ENCODE measurements around the gene ADAMTSL4. TPM values are rescaled to one million over a fixed set of nuclear protein-coding genes. Genes with fewer than 3 reads are reported as not detected.

The ADAMTSL4 gene
- total and polyA plus RNA-seq, 11 donors = 19.2 to 69.0 (median 41.1) TPM

- 2 to 3% (median 3%) methylated on average over 19 of the region's 19 CpGs for WGBS, 4 donors
- TF ChIP-seq CTCF (IDR thresholded peaks at IDR 0.05) (no peak), POLR2A (IDR thresholded peaks at IDR 0.05) (no peak)
- Histone ChIP-seq H3K4me1 (peaks cover 0 to 16% (median 10%) of the 10 kb centered on the region in 12 donors), H3K4me3 (peak overlapping the region; percentile 12 to 86 (median 63)), H3K36me3 (peaks cover 0 to 26% (median 3%) of the 10 kb centered on the region in 9 donors), H3K27me3 (no peaks in the 10 kb centered on the region), H3K27ac (peak overlapping the region; percentile 61 to 93 (median 84)), H3K9me3 (no peaks in the 10 kb centered on the region)
- peak in 1 of 4 donors; percentile 1 for ATAC-seq
- DNase-seq = no peak
- intact Hi-C loops (cut with DNase I) = loop anchor here in 1 of 10 donors (5.0 kb wide), 1 partner anchor 44 kb away; no protein-coding TSS in a partner anchor
These were observed 33.1 kb upstream of the ADAMTSL4 start for GRCh38 chr1:150516050-150516591.

GRCh38 chr1:150516616-150517015 is 32.6 kb upstream of the ADAMTSL4 start:
- WGBS, 4 donors = 54 to 56% (median 55%) methylated on average over 4 of the region's 4 CpGs
- peaks cover 0 to 16% (median 10%) of the 10 kb centered on the region in 12 donors for H3K4me1 ChIP-seq
- no peaks in the 10 kb centered on the region for H3K27me3 ChIP-seq
- H3K4me3 ChIP-seq = peak overlapping the region in 5 of 12 donors; percentile 57 to 76 (median 65)
- no peaks in the 10 kb centered on the region for H3K9me3 ChIP-seq
- H3K27ac ChIP-seq = peak overlapping the region in 7 of 12 donors; percentile 76 to 93 (median 87)
- peaks cover 0 to 21% (median 0%) of the 10 kb centered on the region in 9 donors for H3K36me3 ChIP-seq
- intact Hi-C loops (cut with DNase I) = loop anchor here in 1 of 10 donors (5.0 kb wide), 1 partner anchor 44 kb away; no protein-coding TSS in a partner anchor
- TF ChIP-seq CTCF (IDR thresholded peaks at IDR 0.05) = no peak
- no peak for TF ChIP-seq POLR2A (IDR thresholded peaks at IDR 0.05)
- ATAC-seq = no peak
- no peak for DNase-seq

- intact Hi-C loops (cut with DNase I) = no loop called here
- no peaks in the 10 kb centered on the region for H3K27me3 ChIP-seq
- no peaks in the 10 kb centered on the region for H3K36me3 ChIP-seq
- 71 to 83% (median 76%) methylated on average over 1 of the region's 1 CpG for WGBS, 4 donors
- no peak overlapping the region for H3K27ac ChIP-seq
- H3K4me1 ChIP-seq = peaks cover 0 to 7% (median 3%) of the 10 kb centered on the region in 12 donors
- DNase-seq (no peak), ATAC-seq (no peak)
- TF ChIP-seq POLR2A (IDR thresholded peaks at IDR 0.05) (no peak), CTCF (IDR thresholded peaks at IDR 0.05) (no peak)
- H3K9me3 ChIP-seq = no peaks in the 10 kb centered on the region
- no peak overlapping the region for H3K4me3 ChIP-seq
These were observed 27.8 kb upstream of the ADAMTSL4 start for GRCh38 chr1:150521196-150521968.

GRCh38 chr1:150525348-150525747 is 23.9 kb upstream of the ADAMTSL4 start:
- TF ChIP-seq CTCF (IDR thresholded peaks at IDR 0.05) = no peak
- TF ChIP-seq POLR2A (IDR thresholded peaks at IDR 0.05) = no peak
- Histone ChIP-seq H3K4me3 (no peak overlapping the region), H3K27me3 (no peaks in the 10 kb centered on the region), H3K36me3 (no peaks in the 10 kb centered on the region), H3K4me1 (peaks cover 0 to 10% (median 0%) of the 10 kb centered on the region in 12 donors), H3K9me3 (no peaks in the 10 kb centered on the region), H3K27ac (no peak overlapping the region)
- 86 to 90% (median 89%) methylated on average over 3 of the region's 3 CpGs for WGBS, 4 donors
- ATAC-seq = no peak
- intact Hi-C loops (cut with DNase I) = no loop called here
- no peak for DNase-seq
